ENCODE data around the gene SLC25A40.

The SLC25A40 gene

DNA sequence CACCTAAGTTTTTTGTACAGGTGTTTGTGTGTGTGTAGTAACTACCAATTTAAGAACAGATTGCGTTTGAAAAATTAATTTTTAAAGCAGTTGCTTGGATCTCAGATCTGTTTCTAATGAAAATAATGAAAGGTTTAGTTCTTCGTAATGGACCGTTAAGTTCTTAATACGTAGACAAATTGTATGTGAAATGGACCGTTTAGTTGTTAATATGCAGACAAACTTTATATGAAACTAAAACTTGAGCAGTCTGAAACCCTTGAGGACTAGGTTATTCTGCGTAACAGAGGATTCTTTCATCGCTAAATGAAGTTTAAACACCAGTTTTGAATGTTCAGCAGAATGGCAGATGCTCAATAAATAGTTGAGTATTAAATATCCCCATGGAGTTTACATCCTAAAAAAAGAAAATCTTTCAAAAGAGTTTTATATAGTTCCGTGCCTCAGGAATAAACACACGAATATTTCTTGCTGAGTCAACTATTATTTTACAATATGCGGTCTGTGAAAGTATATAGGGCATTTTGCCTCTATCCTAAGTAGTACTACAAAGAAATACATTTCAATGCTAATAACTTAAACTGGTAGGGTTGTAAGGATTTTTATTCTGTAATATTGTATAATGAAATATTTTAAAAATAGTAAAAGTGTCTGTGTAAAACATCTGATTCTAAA lies 1.3 kb upstream of the SLC25A40 start:
- Histone ChIP-seq H3K9ac (ENCODE audit: low read length) (peak overlapping the region; percentile 96), H3K27me3 (ENCODE audit: insufficient read depth, low read length) (no peaks in the 10 kb centered on the region), H3K4me3 (ENCODE audit: low read depth, low read length, poor library complexity, severe bottlenecking) (peak overlapping the region; percentile 87), H3K4me1 (ENCODE audit: insufficient read depth, low read length, severe bottlenecking) (peaks cover 49% of the 10 kb centered on the region), H4K20me1 (ENCODE audit: insufficient read depth, low read length) (no peaks in the 10 kb centered on the region; the same call in 1 of the 2 replicates), H3F3A (ENCODE audit: insufficient read depth, low read length) (no peaks in the 10 kb centered on the region), H2AFZ (ENCODE audit: low read length) (no peak overlapping the region), H3K9me2 (ENCODE audit: low read depth, low read length) (no peaks in the 10 kb centered on the region), H3K79me2 (ENCODE audit: insufficient read depth, low read length) (peaks cover 88% of the 10 kb centered on the region), H3K4me2 (ENCODE audit: low read length) (peak overlapping the region; percentile 84), H3K9me3 (ENCODE audit: low read length) (peaks cover 3% of the 10 kb centered on the region; the same call in 1 of the 2 replicates), H3K27ac (ENCODE audit: low read depth, low read length, poor library complexity, severe bottlenecking) (peak overlapping the region; percentile 93), H3K36me3 (ENCODE audit: insufficient read depth, low read length) (peaks cover 60% of the 10 kb centered on the region)
- no peak; the same call in 1 of the 2 replicates for TF ChIP-seq CTCF (IDR thresholded peaks at IDR 0.05; ENCODE audit: low read length)
- no peak for TF ChIP-seq EZH2 (IDR thresholded peaks at IDR 0.05; ENCODE audit: borderline replicate concordance, low read length)

- H3F3A ChIP-seq (ENCODE audit: insufficient read depth, low read length), result no peaks in the 10 kb centered on the region
- peaks cover 9% of the 10 kb centered on the region for H3K9me3 ChIP-seq (ENCODE audit: low read length)
- no peaks in the 10 kb centered on the region for H3K27me3 ChIP-seq (ENCODE audit: insufficient read depth, low read length)
- H2AFZ ChIP-seq (ENCODE audit: low read length), result no peak overlapping the region
- no peaks in the 10 kb centered on the region for H3K9me2 ChIP-seq (ENCODE audit: low read depth, low read length)
- H3K27ac ChIP-seq (ENCODE audit: low read depth, low read length, poor library complexity, severe bottlenecking), result peak overlapping the region; percentile 93
- H3K4me1 ChIP-seq (ENCODE audit: insufficient read depth, low read length, severe bottlenecking), result peaks cover 42% of the 10 kb centered on the region
- peak overlapping the region; percentile 87 for H3K4me3 ChIP-seq (ENCODE audit: low read depth, low read length, poor library complexity, severe bottlenecking)
- peak overlapping the region; percentile 84 for H3K4me2 ChIP-seq (ENCODE audit: low read length)
- H3K36me3 ChIP-seq (ENCODE audit: insufficient read depth, low read length), result peaks cover 60% of the 10 kb centered on the region
- no peaks in the 10 kb centered on the region; the same call in 1 of the 2 replicates for H4K20me1 ChIP-seq (ENCODE audit: insufficient read depth, low read length)
- no peak for TF ChIP-seq EZH2 (IDR thresholded peaks at IDR 0.05; ENCODE audit: borderline replicate concordance, low read length)
- TF ChIP-seq CTCF (IDR thresholded peaks at IDR 0.05; ENCODE audit: low read length), result peak; percentile 13; the same call in 1 of the 2 replicates
- H3K9ac ChIP-seq (ENCODE audit: low read length), result peak overlapping the region; percentile 96
- H3K79me2 ChIP-seq (ENCODE audit: insufficient read depth, low read length), result peaks cover 88% of the 10 kb centered on the region
Measured at GRCh38 chr7:87876869-87877234, 692 bp upstream of the SLC25A40 start.

DNA sequence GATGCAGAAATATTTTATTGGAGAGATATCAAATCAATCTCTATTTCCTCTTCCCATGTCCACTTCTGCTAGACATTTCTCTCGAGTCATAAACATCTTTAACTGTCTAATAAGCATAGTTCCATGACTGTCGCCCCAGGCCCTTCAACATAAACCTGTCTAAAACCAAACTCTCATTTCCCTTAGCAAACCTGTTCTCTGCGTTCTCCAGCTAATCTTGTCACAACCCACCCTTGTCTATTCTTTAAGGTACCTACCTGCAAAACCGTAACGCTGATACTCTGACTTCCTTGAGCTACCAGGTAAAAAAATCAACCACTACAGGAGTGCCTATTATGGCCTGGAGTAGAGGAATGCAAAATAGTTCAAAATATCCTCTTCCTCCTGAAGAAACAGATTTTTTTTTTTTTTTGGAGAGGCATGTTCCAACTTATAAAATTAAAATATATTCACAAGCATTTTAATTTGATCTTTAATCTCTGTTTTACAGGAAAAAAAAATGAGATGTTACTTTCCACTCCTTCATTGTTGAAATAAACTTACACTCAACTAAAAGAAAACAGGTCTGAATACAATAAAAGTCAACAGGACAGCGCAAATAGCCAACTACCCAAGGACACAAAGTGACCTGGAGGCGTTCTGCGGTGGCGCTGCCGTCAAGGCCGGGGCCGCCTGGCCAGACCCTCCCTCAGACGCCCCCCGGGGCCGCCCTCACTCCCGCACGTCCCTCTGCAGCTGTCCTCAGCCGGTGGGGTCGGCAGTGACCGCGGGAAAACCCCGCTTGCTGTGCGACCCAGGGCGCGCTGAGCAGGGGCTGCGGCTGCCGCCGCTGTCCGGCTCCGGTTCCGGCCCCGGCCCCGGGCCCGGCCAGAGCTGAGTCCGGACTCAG lies 765 bp downstream of the SLC25A40 start:
- H3K27ac ChIP-seq (ENCODE audit: low read depth, low read length, poor library complexity, severe bottlenecking), result peak overlapping the region; percentile 90
- peaks cover 38% of the 10 kb centered on the region for H3K4me1 ChIP-seq (ENCODE audit: insufficient read depth, low read length, severe bottlenecking)
- peak overlapping the region; percentile 87 for H3K4me3 ChIP-seq (ENCODE audit: low read depth, low read length, poor library complexity, severe bottlenecking)
- H3K36me3 ChIP-seq (ENCODE audit: insufficient read depth, low read length), result peaks cover 60% of the 10 kb centered on the region
- H3K9ac ChIP-seq (ENCODE audit: low read length), result peak overlapping the region; percentile 82
- H3K27me3 ChIP-seq (ENCODE audit: insufficient read depth, low read length), result no peaks in the 10 kb centered on the region
- H2AFZ ChIP-seq (ENCODE audit: low read length), result peak overlapping the region; percentile 33
- H3K9me3 ChIP-seq (ENCODE audit: low read length), result peaks cover 22% of the 10 kb centered on the region
- H4K20me1 ChIP-seq (ENCODE audit: insufficient read depth, low read length), result no peaks in the 10 kb centered on the region
- peaks cover 88% of the 10 kb centered on the region for H3K79me2 ChIP-seq (ENCODE audit: insufficient read depth, low read length)
- H3K9me2 ChIP-seq (ENCODE audit: low read depth, low read length), result no peaks in the 10 kb centered on the region
- TF ChIP-seq EZH2 (IDR thresholded peaks at IDR 0.05; ENCODE audit: borderline replicate concordance, low read length) (no peak), CTCF (IDR thresholded peaks at IDR 0.05; ENCODE audit: low read length) (no peak)
- H3F3A ChIP-seq (ENCODE audit: insufficient read depth, low read length), result no peaks in the 10 kb centered on the region
- H3K4me2 ChIP-seq (ENCODE audit: low read length), result peak overlapping the region; percentile 97
